T-helper 1 cell treated with Interleukin-12 subunit alpha and Interleukin-12 subunit beta and Interleukin-4 antibody, amounts not matched to agents 30 μg/mL and 1 μg/mL, for 36 hours (primary cell): ENCODE measurements around the gene F12.

Experiments
- H3K27ac Mint-ChIP-seq: one replicate; pipeline ENCODE4 v1.8.0; 2021; ENCODE audit warnings: mild to moderate bottlenecking, mixed read lengths
- H3K27me3 Mint-ChIP-seq: one replicate; pipeline ENCODE4 v1.8.0; 2021; ENCODE audit warnings: low read depth, mixed read lengths
- H3K36me3 Mint-ChIP-seq: one replicate; pipeline ENCODE4 v1.8.0; 2021; ENCODE audit warnings: low read depth, mixed read lengths
- H3K4me1 Mint-ChIP-seq: one replicate; pipeline ENCODE4 v1.8.0; 2021; ENCODE audit warnings: low read depth, mixed read lengths
- H3K4me3 Mint-ChIP-seq: one replicate; pipeline ENCODE4 v1.8.0; 2021; ENCODE audit warnings: mild to moderate bottlenecking, moderate library complexity, mixed read lengths
- H3K9me3 Mint-ChIP-seq: one replicate; pipeline ENCODE4 v1.8.0; 2021; ENCODE audit warnings: mixed read lengths

Gene F12

GRCh38 chr5:177409043-177409801 is at the start of gene F12:
TSS of gene F12 (minus strand) at chr5:177409564. CDS start at chr5:177409527, 37 bp downstream.
- Mint-ChIP-seq H3K4me3 (no peak within 1 kb of the TSS), H3K4me1 (peaks cover 11% of the 10 kb centered on the region)

GRCh38 chr5:177458912-177459350 is 49.6 kb upstream of the F12 start:
- H3K4me3 Mint-ChIP-seq = no peak overlapping the region
- no peak overlapping the region for H3K27ac Mint-ChIP-seq
- peaks cover 18% of the 10 kb centered on the region for H3K4me1 Mint-ChIP-seq
- H3K27me3 Mint-ChIP-seq = peaks cover under 1% of the 10 kb centered on the region
- H3K9me3 Mint-ChIP-seq = no peaks in the 10 kb centered on the region
- H3K36me3 Mint-ChIP-seq = no peaks in the 10 kb centered on the region

More at GRCh38 chr5:177409043-177409801, at the start of gene F12:
- H3K27ac Mint-ChIP-seq = no peak within 1 kb of the TSS
- peaks cover 28% of the 10 kb centered on the region for H3K27me3 Mint-ChIP-seq
- H3K9me3 Mint-ChIP-seq = no peaks in the 10 kb centered on the region
- no peaks in the 10 kb centered on the region for H3K36me3 Mint-ChIP-seq

- Mint-ChIP-seq H3K27ac (no peak overlapping the region), H3K9me3 (no peaks in the 10 kb centered on the region), H3K36me3 (no peaks in the 10 kb centered on the region), H3K4me3 (no peak overlapping the region), H3K4me1 (peaks cover 18% of the 10 kb centered on the region), H3K27me3 (peaks cover 9% of the 10 kb centered on the region)
Measured at GRCh38 chr5:177457852-177458681, 48.7 kb upstream of the F12 start.

GRCh38 chr5:177456976-177457851 is 47.9 kb upstream of the F12 start:
- Mint-ChIP-seq H3K4me3 (no peak overlapping the region), H3K36me3 (no peaks in the 10 kb centered on the region), H3K4me1 (peaks cover 13% of the 10 kb centered on the region), H3K9me3 (no peaks in the 10 kb centered on the region), H3K27me3 (peaks cover 15% of the 10 kb centered on the region), H3K27ac (peak overlapping the region; percentile 41)

DNA sequence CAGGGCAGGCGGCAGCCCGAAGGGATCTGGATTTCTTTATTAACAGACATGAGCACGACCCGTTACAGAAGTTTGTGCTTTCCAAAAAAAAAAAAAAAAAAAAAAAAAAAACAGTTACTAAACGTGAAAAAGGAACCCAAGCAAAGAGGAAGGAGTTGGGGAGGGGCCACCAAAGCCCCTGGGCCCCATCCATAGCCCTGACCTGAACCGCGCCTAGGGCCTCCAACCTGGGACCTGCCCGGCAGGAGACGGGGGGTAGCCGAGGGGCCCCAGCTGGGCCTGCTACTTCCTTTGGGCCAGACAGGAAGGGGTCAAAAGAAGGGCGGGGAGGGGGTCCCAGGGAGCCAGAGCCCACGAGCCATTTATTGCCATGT is 47.2 kb upstream of the F12 start:
- Mint-ChIP-seq H3K9me3 (no peaks in the 10 kb centered on the region), H3K4me1 (peaks cover 9% of the 10 kb centered on the region), H3K27me3 (peaks cover 19% of the 10 kb centered on the region), H3K27ac (no peak overlapping the region), H3K36me3 (no peaks in the 10 kb centered on the region), H3K4me3 (peak overlapping the region; percentile 79)

- H3K27me3 Mint-ChIP-seq = peaks cover 20% of the 10 kb centered on the region
- no peaks in the 10 kb centered on the region for H3K9me3 Mint-ChIP-seq
- H3K4me3 Mint-ChIP-seq = peak overlapping the region; percentile 79
- no peaks in the 10 kb centered on the region for H3K36me3 Mint-ChIP-seq
- peaks cover 6% of the 10 kb centered on the region for H3K4me1 Mint-ChIP-seq
- peak overlapping the region; percentile 75 for H3K27ac Mint-ChIP-seq
Measured at GRCh38 chr5:177455661-177456590, 46.6 kb upstream of the F12 start.

- Mint-ChIP-seq H3K36me3 (no peaks in the 10 kb centered on the region), H3K9me3 (no peaks in the 10 kb centered on the region), H3K27me3 (peaks cover 23% of the 10 kb centered on the region), H3K27ac (no peak overlapping the region), H3K4me3 (no peak overlapping the region), H3K4me1 (peaks cover 6% of the 10 kb centered on the region)
Measured at GRCh38 chr5:177455036-177455660, 45.8 kb upstream of the F12 start.

DNA sequence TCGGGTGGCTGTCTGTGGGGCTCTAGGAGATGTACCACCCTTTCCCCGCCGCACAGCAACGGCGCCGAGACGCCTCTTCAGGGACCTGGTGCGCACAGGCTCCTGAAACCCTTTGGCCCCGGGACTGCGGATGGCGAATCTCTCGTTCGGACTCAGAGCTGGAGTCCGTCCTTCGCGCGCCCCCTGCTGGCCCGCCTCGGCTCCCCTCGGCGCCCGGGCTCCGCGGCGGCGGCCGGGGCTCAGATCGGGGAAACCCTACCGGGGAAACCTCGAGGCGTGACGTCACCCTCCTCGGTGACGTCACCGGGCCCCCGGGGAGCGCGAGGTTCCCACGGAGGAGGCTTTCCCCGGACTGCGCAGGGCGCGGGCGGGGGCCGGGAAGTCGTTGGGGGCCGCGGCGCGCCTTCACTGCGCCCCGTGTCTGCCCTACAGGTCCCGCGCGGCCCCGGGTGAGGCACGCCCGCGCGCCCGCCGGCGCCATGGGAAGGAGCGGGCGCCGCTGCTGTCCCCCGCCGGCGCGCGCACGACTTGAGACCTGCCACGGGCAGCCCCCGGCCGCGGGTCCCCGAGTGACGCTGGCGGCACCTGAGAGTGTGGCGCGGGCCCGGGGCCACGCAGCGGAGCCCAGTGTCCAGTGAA is 45.2 kb upstream of the F12 start:
- H3K36me3 Mint-ChIP-seq = no peaks in the 10 kb centered on the region
- H3K27ac Mint-ChIP-seq = no peak overlapping the region
- H3K9me3 Mint-ChIP-seq = no peaks in the 10 kb centered on the region
- no peak overlapping the region for H3K4me3 Mint-ChIP-seq
- H3K4me1 Mint-ChIP-seq = peaks cover 6% of the 10 kb centered on the region
- H3K27me3 Mint-ChIP-seq = peaks cover 23% of the 10 kb centered on the region

GRCh38 chr5:177453852-177454396 is 44.6 kb upstream of the F12 start:
- H3K36me3 Mint-ChIP-seq = no peaks in the 10 kb centered on the region
- no peaks in the 10 kb centered on the region for H3K9me3 Mint-ChIP-seq
- H3K27ac Mint-ChIP-seq = peak overlapping the region; percentile 67
- H3K4me1 Mint-ChIP-seq = peaks cover 6% of the 10 kb centered on the region
- peak overlapping the region; percentile 64 for H3K4me3 Mint-ChIP-seq
- peaks cover 25% of the 10 kb centered on the region for H3K27me3 Mint-ChIP-seq

DNA sequence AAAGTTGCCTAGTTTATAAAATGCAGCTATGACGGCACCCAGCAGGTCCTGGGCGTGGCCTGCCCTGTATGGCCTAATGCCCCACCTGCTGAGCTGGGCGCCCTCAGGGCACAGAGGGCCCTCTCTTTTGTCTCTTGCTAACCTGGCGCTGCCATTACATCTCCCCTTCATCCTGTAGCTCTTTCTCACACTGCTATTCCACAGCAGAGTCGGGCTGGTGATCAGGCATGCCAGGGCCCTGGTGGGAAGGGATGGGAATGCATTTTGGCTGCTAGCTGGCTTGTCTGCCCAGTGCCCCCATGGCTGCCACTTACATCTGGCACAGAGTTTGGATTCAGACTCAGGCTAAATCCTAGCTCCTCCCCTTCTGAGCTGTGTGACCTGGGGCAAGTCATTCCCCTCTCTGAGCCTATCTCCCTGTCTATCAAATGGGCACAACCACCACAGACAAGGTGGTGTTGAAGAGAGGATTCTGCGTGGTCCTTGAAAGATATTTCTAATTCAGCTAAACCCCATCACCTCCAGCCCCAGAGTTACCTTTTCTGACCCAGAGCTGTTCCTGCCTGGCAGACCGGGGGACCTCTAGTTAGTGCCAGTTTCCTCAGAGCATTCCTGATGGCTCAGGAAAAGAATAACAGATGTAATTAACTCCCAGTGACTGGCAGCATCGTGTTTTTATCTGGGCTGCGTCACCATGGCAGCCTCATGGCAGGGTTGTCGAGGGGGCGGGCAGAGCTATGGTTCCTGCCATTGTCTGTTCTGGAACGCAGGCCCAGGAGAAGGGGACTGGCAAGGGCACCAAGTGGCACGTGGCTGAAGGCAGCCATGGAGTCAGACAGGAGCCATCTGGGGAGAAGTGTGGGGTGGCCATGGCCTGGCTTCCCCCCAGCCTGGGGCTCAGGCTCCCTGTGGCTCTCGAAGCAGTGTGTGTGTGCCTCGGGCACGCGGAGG is 43.6 kb upstream of the F12 start:
- Mint-ChIP-seq H3K27me3 (peaks cover 35% of the 10 kb centered on the region), H3K4me3 (no peak overlapping the region), H3K27ac (peak overlapping the region; percentile 66), H3K4me1 (peaks cover 11% of the 10 kb centered on the region), H3K9me3 (no peaks in the 10 kb centered on the region), H3K36me3 (no peaks in the 10 kb centered on the region)

DNA sequence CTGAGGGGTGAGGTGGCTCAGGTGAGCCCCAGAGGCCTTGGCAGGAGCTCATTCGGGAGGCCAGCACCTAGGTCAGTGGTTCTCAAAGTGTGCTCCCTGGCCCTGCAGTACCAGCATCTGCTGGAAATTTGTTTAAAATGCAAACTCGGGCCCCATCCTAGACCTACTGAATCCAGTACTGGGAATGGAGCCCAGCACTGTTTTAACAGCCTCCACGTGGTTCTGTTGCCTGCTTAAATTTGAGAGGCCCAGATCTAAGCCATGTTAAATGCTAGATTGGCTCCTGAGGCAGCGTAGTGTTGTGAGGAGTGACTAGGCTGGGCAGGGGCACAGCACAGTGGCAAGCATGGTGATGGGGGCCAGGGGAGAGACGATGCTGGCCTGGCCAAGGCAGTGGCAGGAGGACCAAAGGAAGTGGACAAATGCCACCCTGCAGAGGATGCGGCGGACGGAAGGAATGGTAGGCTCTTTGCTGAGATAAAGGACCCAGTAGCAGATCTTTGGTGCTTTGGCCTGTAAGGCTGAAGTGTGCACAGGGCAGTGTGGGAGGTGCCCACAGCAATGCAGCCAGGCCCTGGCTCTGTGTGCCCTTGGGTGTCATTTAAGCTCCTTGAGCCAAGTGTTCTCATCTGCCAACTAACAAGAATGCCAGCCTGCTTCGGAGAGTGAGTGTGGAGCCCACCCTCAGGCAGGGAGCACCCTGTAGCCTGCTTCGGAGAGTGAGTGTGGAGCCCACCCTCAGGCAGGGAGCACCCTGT is 41.5 kb upstream of the F12 start:
- Mint-ChIP-seq H3K9me3 (no peaks in the 10 kb centered on the region), H3K36me3 (no peaks in the 10 kb centered on the region), H3K27ac (no peak overlapping the region), H3K4me1 (peaks cover 11% of the 10 kb centered on the region), H3K27me3 (peaks cover 38% of the 10 kb centered on the region), H3K4me3 (no peak overlapping the region)
